GM13976 (cell line): ENCODE data around the gene PSMB1.
"Not testable (repeated sequence)": the region's sequence is repeated elsewhere in the genome, so short reads cannot be mapped to it uniquely, and the experiment has no call there.

Experiments
- DNase-seq: peaks from one replicate; pipeline ENCODE4 v3.0.0; 2012; ENCODE audit warnings: low spot score
- in situ Hi-C: fragments of 300-500 bp; cut with MboI; formaldehyde crosslinking; loops from one replicate; pipeline ENCODE4 v1.12.0; 2022; ENCODE audit warnings: low sequenced_read_pairs, mixed read lengths, inconsistent platforms; ENCODE audit not compliant: unreplicated experiment
- TF ChIP-seq, protein P1 (sequence below): IDR thresholded peaks from 2 replicates; pipeline ENCODE4 v1.5.1; 2012; ENCODE audit warnings: borderline replicate concordance, mild to moderate bottlenecking; ENCODE audit not compliant: insufficient read depth; ENCODE audit errors: extremely low read depth, missing control alignments, control extremely low read depth

PSMB1 gene

DNA sequence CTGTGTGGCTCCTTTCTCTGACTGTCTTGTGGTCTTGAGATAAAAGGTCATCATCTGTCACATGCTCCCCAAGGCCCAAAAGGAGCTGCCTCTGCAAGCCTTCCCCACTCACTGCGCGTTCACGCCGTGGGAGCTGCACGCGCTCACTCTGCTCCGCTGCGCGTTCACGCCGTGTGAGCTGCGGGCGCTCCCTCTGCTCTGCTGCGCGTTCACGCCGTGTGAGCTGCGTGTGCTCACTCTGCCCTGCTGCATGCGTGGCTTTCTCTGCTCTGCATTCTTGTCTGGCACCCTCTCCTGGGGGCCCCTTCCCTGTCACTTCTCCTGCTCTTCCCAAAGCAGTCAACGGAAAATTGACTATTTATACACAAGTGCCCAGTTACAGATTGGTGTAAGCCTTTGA, 42.5 kb downstream of the PSMB1 start:
- no peak for DNase-seq
- in situ Hi-C loops: no loop called here
- TF ChIP-seq, protein P1, sequence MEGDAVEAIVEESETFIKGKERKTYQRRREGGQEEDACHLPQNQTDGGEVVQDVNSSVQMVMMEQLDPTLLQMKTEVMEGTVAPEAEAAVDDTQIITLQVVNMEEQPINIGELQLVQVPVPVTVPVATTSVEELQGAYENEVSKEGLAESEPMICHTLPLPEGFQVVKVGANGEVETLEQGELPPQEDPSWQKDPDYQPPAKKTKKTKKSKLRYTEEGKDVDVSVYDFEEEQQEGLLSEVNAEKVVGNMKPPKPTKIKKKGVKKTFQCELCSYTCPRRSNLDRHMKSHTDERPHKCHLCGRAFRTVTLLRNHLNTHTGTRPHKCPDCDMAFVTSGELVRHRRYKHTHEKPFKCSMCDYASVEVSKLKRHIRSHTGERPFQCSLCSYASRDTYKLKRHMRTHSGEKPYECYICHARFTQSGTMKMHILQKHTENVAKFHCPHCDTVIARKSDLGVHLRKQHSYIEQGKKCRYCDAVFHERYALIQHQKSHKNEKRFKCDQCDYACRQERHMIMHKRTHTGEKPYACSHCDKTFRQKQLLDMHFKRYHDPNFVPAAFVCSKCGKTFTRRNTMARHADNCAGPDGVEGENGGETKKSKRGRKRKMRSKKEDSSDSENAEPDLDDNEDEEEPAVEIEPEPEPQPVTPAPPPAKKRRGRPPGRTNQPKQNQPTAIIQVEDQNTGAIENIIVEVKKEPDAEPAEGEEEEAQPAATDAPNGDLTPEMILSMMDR: no peak

DNA sequence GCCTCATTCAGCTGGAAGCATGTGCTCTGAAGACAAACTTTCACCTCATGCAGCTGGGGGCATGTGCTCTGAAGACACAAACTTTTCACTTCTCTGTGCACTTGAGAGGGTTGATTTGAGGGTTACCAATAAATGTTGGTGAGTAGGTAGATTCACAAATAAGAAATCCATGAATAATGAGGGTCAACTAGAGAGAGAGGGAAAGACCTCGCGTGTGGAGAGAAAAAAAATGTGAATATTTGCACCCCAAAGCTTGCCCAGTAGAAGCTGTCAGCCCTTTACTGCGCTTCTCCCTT, 43.4 kb downstream of the PSMB1 start:
- DNase-seq: no peak
- TF ChIP-seq, protein P1: no peak
- in situ Hi-C loops: no loop called here

DNA sequence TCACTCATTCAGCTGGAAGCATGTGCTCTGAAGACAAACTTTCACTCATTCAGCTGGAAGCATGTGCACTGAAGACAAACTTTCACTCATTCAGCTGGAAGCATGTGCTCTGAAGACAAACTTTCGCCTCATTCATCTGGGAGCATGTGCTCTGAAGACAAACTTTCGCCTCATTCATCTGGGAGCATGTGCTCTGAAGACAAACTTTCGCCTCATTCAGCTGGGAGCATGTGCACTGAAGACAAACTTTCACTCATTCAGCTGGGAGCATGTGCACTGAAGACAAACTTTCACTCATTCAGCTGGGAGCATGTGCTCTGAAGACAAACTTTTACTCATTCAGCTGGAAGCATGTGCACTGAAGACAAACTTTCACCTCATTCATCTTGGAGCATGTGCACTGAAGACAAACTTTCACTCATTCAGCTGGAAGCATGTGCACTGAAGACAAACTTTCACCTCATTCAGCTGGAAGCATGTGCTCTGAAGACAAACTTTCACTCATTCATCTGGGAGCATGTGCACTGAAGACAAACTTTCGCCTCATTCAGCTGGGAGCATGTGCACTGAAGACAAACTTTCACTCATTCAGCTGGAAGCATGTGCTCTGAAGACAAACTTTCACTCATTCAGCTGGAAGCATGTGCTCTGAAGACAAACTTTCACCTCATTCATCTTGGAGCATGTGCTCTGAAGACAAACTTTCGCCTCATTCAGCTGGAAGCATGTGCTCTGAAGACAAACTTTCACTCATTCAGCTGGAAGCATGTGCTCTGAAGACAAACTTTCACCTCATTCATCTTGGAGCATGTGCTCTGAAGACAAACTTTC, 44.0 kb downstream of the PSMB1 start:
- in situ Hi-C loops: not testable (repeated sequence)

DNA sequence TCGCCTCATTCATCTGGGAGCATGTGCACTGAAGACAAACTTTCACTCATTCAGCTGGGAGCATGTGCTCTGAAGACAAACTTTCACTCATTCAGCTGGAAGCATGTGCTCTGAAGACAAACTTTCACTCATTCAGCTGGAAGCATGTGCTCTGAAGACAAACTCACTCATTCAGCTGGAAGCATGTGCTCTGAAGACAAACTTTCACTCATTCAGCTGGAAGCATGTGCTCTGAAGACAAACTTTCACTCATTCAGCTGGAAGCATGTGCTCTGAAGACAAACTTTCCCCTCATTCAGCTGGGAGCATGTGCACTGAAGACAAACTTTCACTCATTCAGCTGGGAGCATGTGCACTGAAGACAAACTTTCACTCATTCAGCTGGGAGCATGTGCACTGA, 44.8 kb downstream of the PSMB1 start:
- in situ Hi-C loops, DNase-seq: not testable (repeated sequence)

More for the DNA sequence above, 44.0 kb downstream of the PSMB1 start:
- not testable (repeated sequence) for DNase-seq

DNA sequence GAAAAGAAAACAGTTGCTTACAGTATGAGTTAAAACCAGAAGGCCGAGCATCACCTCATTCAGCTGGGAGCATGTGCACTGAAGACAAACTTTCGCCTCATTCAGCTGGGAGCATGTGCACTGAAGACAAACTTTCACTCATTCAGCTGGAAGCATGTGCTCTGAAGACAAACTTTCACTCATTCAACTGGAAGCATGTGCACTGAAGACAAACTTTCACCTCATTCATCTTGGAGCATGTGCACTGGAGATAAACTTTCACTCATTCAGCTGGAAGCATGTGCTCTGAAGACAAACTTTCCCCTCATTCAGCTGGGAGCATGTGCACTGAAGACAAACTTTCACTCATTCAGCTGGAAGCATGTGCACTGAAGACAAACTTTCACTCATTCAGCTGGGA, 45.4 kb downstream of the PSMB1 start:
- DNase-seq, in situ Hi-C loops: not testable (repeated sequence)

DNA sequence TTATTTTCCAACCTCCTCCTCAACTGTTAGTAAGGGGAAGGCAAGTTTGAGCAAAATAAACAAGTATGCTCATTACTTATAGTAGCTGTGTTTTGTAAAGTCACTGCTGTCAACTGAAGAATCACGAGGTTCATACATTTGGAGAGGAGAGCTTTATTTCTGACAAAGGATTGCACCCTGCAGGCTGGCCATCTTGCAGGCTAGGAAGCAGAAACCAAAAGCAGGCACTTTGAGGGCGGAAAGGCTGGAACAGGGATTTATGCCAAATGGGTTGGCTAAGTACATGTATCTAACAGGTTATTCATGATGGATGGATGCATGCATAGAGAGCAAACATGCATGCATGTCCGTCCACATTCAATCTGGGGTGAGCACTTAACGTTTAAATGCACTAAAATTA, 46.7 kb downstream of the PSMB1 start:
- no peak for DNase-seq
- TF ChIP-seq, protein P1: no peak
- in situ Hi-C loops: no loop called here

DNA sequence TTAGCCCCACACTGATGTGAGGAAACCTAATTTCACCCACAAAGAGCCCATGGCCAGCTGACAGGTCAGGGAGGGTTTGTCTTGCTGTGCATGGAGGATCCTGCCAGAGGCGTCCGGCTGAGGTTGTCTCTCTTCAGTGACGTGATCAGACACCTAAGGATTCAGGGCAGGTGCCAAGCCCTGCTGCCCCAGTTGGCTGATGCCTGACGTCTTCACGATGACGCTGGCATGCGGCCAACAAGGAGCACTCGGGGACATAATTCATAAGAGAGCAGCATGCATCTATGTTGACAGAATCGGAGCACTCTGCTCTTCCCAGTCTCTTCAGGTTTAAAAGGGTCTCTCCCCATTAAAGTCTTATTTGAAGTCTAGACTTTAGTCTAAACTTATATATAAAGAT, 47.8 kb downstream of the PSMB1 start:
- DNase-seq: no peak
- in situ Hi-C loops: no loop called here
- TF ChIP-seq, protein P1: no peak

DNA sequence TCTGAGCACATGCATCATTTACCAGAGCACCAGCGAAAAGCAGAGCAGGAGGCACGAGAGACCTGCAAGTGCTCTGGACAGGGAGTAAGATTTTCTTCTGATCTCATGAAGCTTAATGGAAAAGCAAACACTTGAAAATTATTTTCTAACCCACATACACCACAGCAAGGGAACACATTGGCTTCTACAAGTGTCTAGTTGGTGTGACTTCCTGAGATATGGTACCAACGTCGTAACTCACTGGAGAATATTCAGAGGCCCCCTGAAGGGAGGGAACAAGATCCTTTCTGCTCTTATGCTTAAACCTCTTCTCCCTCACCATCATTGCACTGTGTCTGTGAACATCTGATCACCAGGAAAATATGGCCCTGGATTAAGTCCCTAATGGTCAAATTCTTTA, 48.6 kb downstream of the PSMB1 start:
- TF ChIP-seq, protein P1: no peak
- in situ Hi-C loops: no loop called here
- DNase-seq: no peak
